Stimulated activated CD8-positive, alpha-beta memory T cell treated with anti-CD3 and anti-CD28 coated beads, Interleukin-7, amount 100 ng/mL, for 48 hours (primary cell): Measurements from ENCODE around the gene MEAK7.

Experiments
- DNase-seq, 2 donors: peaks; one replicate each; pipeline ENCODE4 v3.0.0-alpha.2; 2020; ENCODE audit warnings: low read depth in 1 of 2; ENCODE audit errors: extremely low read depth in 1 of 2

The MEAK7 gene

DNA sequence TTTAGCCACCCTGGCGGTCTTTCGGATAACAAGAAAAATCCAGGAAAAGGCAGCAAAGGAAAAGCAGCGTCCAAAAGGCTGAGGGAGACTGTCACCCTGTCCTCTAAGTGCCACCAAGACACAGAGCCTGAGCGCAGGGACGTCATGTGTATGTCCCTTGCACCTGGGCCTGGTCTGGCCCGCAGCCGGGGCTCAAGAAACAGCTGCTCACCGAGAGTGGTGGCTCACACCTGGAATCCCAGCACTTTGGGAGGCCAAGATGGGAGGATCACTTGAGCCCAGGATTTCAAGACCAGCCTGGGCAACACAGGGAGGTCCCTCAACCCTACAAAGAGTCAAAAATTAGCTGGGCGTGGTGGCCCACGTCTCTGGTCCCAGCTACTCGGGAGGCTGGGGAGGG lies 9.2 kb upstream of the MEAK7 start:
- no peak for DNase-seq

DNA sequence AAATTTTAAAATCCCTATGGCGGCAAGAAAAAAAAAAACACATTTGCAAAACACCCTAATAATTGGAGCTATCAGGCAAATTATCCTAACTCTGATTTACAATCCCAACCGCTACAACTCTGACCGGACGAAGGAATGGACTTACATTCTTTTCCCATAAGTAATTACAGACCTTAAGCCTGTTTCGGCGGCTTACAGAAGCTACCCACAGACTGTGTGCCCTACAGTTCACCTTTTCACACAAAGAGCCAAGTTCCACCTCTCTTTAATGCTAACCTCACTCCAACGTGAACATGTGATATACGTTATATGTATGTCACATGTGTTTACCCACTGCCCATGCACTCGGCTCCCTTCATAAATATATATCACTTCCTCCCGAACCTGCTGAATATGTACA lies 8.7 kb upstream of the MEAK7 start:
- DNase-seq = no peak

DNA sequence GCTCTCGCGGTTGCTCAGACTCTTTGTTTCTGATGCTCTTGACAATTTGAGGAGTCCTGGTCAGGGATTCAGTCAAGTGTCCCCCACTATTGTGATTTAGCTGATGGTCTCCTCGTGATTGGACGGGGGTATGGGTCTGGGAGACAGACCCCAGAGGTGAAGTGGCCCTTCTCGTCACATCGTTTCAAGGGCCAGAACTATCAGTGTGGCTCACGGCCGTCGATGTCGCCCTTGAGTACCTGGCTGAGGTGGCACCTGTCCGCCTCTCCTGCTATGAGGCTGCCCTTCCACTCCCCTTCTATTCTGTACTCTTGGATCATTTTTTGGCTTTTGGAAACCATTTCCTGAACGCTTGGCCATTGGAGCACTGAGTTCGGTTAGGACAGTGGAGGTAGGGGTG lies 7.4 kb upstream of the MEAK7 start:
- DNase-seq = no peak

DNA sequence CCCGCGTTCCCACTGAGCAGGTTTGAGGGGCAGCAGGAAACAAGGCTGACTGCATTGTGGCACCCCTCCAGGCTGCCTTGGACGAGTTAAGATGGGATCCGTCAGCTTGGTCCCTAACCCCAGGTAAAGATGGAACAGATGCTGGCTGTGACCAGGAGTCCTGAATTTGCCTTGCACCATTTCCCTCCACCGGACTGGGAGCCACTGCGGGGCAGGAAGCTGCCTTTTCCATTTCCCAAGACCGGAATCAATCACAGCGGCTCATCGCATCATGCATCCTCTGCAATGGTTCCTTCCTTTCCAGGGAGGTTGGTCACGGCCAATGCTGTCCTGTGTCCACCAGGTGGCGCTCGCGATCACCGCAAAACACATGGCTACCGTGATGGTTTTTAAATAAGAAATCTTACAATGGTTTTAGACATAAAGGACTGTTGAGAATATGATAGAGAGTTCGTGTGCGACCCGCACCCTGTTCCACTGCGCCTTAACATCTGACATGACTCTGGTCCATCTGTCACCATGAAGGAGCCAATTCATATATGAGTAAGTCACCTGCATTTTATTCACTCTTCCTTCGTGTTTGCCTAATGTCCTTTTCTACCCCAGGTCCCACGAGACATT lies 6.8 kb upstream of the MEAK7 start:
- peak in 1 of 2 donors; percentile 56 for DNase-seq

GRCh38 chr16:84509032-84509950 lies 4.8 kb upstream of the MEAK7 start:
- DNase-seq = no peak

- DNase-seq = no peak
These were observed 4.0 kb upstream of the MEAK7 start for GRCh38 chr16:84508502-84508901.

DNA sequence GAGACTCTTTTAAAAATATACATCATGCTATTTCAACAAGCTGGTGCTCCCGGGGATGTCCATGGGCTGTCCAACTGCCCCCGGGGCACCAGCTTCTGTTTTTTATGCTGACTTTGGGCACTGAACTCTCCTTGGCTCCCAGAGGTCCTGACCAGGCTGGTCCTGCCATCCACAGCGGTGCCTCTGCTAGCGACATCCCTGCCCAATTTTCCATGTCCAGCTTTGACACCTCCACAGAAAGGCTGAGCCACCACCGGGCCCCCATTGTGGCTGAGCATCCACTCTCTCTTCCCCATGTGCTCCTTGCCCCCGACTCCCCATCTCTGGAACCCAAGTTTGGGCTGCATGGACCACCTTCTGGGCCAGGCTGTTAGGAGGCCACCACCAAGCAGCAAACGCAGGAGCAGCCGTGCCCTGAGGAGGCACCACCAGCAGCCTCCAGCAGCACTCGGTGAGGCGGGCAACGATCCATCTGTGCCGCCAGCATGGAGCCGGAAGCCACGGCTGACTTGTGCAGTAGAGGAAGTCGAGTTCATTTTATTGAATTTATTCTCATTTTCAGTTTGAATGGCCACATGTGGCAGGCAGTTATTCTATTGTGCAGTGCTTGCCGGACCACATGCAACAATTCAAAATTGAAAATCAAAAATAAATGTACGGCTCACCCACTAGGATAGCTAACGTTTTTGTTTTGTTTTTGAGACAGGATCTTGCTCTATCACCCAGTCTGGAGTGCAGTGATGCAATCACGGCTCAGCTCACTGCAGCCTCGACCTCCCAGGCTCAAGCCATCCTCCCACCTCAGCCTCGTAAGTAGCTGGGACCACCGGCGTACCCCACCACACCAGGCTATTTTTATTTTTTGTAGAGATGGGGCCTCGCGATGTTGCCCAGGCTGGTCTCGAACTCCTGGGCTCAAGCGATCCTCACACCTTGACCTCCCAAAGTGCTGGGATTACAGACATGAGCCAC lies 2.8 kb upstream of the MEAK7 start:
- no peak for DNase-seq

DNA sequence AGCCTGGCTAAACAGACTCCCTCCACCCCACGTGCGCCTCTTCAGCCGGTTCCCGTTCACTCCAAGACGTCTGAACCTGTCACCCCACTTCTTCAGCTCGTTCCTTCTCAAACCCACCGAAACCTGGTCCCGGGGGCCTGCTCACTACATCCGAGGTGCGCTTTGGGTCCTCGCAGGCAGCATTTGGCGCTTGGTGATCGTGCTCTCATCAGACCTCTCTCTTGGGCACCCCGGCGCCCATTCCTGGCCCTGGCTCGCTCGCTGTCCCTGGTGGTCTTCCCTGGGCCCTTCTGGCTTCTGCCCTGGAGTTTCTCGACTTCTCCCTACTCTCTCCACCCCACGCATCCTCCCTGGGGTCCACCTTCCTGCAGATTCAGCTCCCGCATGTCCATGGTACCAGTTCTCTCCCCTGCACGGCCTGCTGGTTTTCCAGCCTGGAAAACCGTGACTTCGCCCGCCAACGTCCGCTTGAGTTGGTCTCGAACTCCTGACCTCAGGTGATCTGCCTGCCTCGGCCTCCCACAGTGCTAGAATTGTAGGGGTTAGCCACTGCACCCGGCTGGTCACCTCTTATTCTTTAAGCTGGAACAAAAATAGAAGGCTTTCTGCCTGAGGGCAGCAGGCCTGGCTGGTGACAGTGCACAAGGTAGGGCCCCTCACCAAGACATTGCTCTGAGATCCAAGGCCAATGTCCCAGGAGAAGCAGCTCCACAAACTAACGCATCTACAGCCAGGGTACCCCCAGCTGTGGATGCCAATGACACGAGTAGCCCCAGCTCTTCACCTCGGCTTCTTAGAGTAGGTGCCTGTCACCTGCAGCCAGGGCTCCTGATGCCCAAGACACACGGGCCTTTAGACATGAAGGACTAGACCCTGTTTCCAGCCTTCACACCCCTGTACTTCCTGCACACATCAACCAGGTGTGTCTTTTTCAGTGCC lies 1.1 kb upstream of the MEAK7 start:
- no peak for DNase-seq

DNA sequence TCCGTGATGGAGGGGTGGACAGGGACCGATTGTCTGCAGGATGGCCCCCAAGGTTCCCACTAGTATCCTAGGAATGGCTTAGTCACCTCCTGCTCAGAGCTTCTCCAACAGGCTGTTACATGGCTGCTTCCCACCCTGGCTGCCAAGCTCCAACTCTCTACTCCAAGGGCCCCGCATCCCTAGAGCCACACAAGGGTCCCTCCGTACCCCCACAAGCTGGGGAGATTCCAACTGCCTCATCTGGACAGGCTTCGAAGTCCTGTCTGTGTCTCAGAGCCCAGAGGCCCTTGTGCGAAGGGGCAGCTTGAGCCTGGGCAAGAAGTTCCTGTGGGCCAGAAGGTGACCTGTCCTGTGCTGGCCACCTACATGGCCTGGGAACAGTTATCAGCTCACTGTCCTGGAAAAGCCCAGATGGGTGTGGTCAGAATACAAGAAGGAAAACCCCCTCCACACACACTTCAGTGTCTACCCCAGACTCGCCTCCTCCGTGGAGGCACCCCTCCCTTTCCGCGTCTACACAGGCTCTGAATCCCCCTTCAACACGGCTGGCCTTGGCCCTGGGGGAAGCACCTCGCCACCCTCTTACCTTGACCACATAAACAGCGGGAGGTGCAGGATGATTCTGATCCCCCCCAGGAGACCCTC lies 586 bp downstream of the MEAK7 start:
- no peak for DNase-seq

GRCh38 chr16:84502581-84502980 lies 1.9 kb downstream of the MEAK7 start:
- no peak for DNase-seq

GRCh38 chr16:84502075-84502474 lies 2.4 kb downstream of the MEAK7 start:
- DNase-seq = no peak

DNA sequence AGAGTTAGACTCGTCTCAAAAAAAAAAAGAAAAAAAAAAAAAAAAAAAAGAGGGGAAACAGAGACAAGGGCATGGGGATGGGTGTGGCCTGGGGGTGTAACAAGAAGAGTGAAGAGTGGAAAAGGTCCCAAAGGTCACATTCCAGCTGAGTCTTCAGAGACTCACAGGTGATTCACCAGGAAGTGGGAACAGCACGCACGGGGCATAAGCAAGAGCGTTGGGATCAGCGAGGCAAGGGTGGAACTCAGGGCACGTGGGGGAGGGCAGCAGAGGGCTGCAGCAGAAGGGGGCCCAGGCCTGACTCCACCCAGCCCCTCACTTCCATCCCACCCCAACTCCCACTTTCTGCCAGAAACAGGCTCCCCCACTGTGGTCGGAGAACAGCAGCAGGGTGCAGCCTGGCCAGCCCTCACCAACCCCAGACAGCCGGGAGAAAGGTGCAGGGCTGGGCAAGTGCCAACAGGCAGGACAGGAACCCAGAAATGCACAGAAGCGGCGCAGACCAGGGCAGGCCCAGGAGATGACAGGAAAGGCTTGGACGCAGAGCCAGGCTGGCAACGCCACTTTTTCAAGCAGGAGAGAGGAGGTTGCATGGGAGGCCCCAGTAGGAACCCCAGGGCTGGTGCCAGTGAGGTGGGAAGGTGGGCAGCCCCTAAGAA lies 3.3 kb downstream of the MEAK7 start:
- no peak for DNase-seq

DNA sequence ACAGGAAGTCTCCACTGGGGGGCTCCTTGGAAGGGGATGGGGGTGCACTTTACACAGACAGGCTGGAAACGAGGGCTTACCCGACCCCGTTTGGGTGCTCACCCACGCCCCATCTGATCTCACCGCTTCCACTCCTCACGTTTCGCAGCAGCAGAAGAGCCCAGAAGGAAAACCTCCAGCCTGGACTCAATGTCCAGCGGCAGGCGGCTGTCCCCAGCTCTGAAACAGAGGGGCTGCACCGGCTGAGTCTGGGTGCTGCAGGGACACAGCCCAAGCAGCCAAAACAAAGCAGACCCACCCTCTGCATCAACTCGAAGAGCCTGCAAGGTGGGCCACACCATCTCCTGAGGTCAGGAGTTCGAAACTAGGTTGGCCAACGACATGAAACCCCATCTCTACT lies 3.9 kb downstream of the MEAK7 start:
- DNase-seq = no peak

DNA sequence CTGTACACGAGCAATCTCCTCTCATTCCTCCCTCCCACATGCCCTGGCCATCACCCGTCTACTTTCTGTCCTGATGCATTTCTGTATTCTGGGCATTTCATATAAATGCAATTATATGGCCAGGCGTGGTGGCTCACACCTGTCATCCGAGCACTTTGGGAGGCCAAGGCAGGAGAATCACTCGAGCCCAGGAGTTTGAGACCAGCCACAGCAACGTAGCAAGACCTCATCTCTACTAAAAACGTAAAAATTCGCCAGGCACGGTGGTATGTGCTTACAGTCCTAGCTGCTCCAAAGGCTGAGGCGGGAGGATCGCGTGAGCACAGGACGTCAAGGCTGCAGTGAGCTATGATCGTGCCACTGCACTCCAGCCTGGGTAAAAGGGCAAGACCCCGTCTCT lies 4.8 kb downstream of the MEAK7 start:
- DNase-seq = no peak

DNA sequence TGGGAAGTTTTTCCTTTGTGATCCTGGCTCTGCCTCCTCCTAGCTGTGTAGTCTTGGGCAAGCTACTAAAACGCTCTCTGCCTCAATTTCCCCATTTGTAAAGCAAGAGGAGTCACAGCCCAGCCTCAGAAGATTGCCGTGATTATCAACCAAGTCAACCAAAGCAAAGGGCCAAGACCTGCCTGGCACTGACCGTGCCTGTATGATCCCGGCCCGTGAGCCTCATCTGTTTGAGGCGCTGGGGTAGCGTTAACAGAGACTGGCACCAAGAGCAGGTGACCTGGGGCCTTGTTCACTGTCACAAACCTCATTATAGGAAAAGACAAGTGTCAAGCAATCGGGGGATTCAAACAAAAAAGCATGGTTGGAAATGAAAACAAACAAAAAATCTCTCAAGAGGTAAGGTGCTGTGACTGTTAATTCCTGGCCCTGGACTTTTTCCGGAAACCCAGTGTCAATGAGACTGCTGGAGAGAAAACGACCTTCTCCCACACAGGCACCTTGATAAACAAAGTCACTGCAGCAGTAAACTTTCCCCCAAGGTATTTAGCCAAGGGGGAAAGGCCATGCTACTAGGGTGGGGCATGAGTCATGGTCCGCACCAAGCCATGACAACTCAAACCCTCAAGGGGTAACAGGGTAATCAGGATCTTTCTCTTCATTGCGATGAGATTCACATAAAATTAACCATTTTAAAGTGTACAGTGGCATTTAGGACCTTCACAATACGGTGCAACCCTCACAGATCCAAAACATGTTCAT lies 5.4 kb downstream of the MEAK7 start:
- no peak for DNase-seq

DNA sequence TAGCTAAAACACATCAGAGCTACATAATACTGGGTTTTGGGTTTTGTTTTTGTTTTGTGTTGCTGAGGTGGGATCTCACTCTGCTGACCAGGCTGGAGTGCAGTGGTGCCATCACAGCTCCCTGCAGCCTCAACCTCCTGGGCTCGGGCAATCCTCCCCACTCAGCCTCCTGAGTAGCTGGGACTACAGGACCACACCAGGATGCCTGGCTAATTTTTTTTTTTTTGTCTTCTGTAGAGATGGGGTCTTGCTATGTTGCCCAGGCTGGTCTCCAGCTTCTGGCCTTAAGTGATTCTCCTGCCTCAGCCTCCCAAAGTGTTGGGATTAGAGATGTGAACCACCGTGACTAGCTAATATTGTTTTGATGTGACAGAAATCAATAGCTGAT lies 6.2 kb downstream of the MEAK7 start:
- no peak for DNase-seq

GRCh38 chr16:84497418-84498222 lies 6.8 kb downstream of the MEAK7 start:
- no peak for DNase-seq

DNA sequence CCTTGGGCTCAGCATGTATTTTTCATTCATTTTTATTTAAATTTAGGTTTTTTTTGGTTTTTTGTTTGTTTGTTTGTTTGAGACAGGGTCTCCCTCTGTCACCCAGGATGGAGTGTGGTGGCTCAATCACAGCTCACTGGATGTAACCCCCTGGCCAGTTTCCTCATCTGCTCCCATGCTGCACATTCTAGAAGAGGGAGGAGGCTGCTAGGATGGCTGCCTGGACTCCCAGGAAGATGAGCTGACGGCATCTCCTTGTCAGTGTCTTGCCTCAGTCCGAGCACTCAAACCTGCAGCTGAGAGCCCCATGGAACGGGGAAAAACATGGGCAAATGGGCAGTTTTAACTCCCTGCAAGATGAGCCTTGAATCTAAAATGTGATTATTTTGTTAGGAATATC lies 7.5 kb downstream of the MEAK7 start:
- DNase-seq = no peak
